HEK293 (cell line): ENCODE data around the gene CYP27C1.
A peak's percentile ranks its signal among the peaks of the same experiment; 100 is the strongest.

ENCODE experiments used
- MEIS1 ChIP-seq: sonication (generic); formaldehyde crosslinking; IDR thresholded peaks from 2 replicates; pipeline ENCODE4 v1.8.1; 2022; ENCODE audit warnings: missing genetic modification reagents, mild to moderate bottlenecking, borderline replicate concordance
- TRIM28 ChIP-seq: IDR thresholded peaks from 2 replicates; pipeline ENCODE4 v1.6.1; 2011; ENCODE audit warnings: low read length, control low read depth, borderline replicate concordance
- YY1 ChIP-seq: fragments of 450-650 bp; formaldehyde crosslinking; IDR thresholded peaks from 2 replicates; pipeline ENCODE4 v1.5.1; 2018; ENCODE audit warnings: missing biosample characterization, missing genetic modification characterization
- ZNF169 ChIP-seq: fragments of 450-650 bp; formaldehyde crosslinking; IDR thresholded peaks from 2 replicates; pipeline ENCODE4 v1.5.1; 2016; ENCODE audit warnings: missing biosample characterization, missing genetic modification characterization
- ZNF221 ChIP-seq: fragments of 450-650 bp; formaldehyde crosslinking; IDR thresholded peaks from 2 replicates; pipeline ENCODE4 v1.5.1; 2017; ENCODE audit warnings: missing biosample characterization, missing genetic modification characterization, borderline replicate concordance
- ZNF274 ChIP-seq, 2 experiments: fragments of 200-500 bp in 1 of 2; fragments of 450-650 bp in 1 of 2; sonication (Bioruptor generic) in 1 of 2; formaldehyde crosslinking in 1 of 2; IDR thresholded peaks; 2 replicates each; pipeline versions ENCODE4 v1.5.1 to v1.6.1; 2014 to 2016; ENCODE audit warnings: borderline replicate concordance in 1 of 2, inconsistent platforms in 1 of 2, low read length in 1 of 2, missing biosample characterization in 1 of 2, missing genetic modification characterization in 1 of 2
- ZNF302 ChIP-seq: fragments of 450-650 bp; formaldehyde crosslinking; IDR thresholded peaks from 2 replicates; pipeline ENCODE4 v1.5.1; 2016; ENCODE audit warnings: missing biosample characterization, missing genetic modification characterization, low read depth
- ZNF404 ChIP-seq: fragments of 450-650 bp; formaldehyde crosslinking; IDR thresholded peaks from 2 replicates; pipeline ENCODE4 v1.5.1; 2017; ENCODE audit warnings: missing biosample characterization, missing genetic modification characterization
- ZNF416 ChIP-seq: fragments of 450-650 bp; formaldehyde crosslinking; IDR thresholded peaks from 2 replicates; pipeline ENCODE4 v1.5.1; 2016; ENCODE audit warnings: missing biosample characterization, missing genetic modification characterization
- ZNF600 ChIP-seq: fragments of 450-650 bp; formaldehyde crosslinking; IDR thresholded peaks from 2 replicates; pipeline ENCODE4 v1.5.1; 2016; ENCODE audit warnings: missing biosample characterization, missing genetic modification characterization
- ZNF621 ChIP-seq: fragments of 450-650 bp; formaldehyde crosslinking; IDR thresholded peaks from 2 replicates; pipeline ENCODE4 v1.5.1; 2017; ENCODE audit warnings: missing biosample characterization, missing genetic modification characterization
- ZNF658 ChIP-seq: fragments of 450-650 bp; formaldehyde crosslinking; IDR thresholded peaks from 2 replicates; pipeline ENCODE4; 2016; ENCODE audit warnings: missing biosample characterization, missing genetic modification characterization
- TF ChIP-seq, protein P1 (sequence below): fragments of 450-650 bp; formaldehyde crosslinking; IDR thresholded peaks from 2 replicates; pipeline ENCODE4 v1.5.1; 2016; ENCODE audit warnings: missing biosample characterization, missing genetic modification characterization, low read depth
- TF ChIP-seq, protein P2 (sequence below): fragments of 450-650 bp; formaldehyde crosslinking; IDR thresholded peaks from 2 replicates; pipeline ENCODE4 v1.5.1; 2016; ENCODE audit warnings: missing biosample characterization, missing genetic modification characterization
- TF ChIP-seq, protein P3 (sequence below): fragments of 450-650 bp; formaldehyde crosslinking; IDR thresholded peaks from 2 replicates; pipeline ENCODE4 v1.5.1; 2017; ENCODE audit warnings: missing biosample characterization, missing genetic modification characterization
- TF ChIP-seq, protein P4 (sequence below): fragments of 450-650 bp; formaldehyde crosslinking; IDR thresholded peaks from 2 replicates; pipeline ENCODE4 v1.5.1; 2016; ENCODE audit warnings: missing biosample characterization, missing genetic modification characterization, borderline replicate concordance
- TF ChIP-seq, protein P5 (sequence below): fragments of 450-650 bp; formaldehyde crosslinking; IDR thresholded peaks from 2 replicates; pipeline ENCODE4; 2016; ENCODE audit warnings: missing biosample characterization, missing genetic modification characterization

The CYP27C1 gene

DNA sequence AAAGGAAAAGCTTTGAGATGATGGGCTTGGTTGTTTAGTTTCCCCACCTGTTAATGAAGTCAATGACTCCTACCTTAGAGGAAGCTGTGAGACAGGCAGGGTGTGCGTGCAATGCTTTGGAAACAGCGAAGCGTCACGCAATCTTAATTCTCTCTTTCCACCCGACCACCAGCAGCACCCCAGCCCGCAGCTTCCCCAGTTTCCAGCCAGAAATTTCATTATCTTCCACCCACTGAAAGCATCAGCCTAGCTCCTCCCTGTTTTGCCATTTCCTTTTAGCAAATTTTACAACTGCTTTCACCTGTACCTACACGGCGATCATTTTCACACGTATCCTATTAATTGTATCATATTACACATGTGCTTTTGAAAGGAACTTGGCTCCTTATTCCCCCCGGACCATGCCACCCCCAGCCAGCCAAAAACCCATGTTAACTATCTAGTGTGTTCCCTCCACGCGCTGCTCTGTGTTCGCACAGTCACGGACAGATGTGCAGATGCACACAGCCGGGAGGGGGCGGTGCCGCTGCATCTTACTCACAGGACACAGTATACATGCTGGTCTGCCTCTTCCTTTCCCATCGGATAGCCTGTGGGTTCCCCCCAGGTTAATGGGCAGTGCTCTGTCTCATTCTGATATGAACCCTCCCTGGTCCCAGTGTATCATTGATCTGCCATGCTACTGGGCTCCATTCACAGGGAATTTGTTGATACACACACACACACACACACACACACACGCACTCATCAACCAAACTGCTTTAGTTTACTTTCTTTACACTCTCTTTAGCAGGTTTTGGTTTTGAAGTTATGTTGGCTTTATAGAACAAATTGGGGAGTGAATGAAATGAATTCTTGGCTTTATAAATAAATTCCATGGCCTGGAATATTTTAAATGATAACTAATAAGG lies 22.4 kb downstream of the CYP27C1 start (continued):
- no peak for TF ChIP-seq TRIM28
- TF ChIP-seq ZNF404 (tag by site-specific recombination), result no peak
- TF ChIP-seq, protein P1, sequence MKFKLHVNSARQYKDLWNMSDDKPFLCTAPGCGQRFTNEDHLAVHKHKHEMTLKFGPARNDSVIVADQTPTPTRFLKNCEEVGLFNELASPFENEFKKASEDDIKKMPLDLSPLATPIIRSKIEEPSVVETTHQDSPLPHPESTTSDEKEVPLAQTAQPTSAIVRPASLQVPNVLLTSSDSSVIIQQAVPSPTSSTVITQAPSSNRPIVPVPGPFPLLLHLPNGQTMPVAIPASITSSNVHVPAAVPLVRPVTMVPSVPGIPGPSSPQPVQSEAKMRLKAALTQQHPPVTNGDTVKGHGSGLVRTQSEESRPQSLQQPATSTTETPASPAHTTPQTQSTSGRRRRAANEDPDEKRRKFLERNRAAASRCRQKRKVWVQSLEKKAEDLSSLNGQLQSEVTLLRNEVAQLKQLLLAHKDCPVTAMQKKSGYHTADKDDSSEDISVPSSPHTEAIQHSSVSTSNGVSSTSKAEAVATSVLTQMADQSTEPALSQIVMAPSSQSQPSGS (tag by site-specific recombination), result no peak
- TF ChIP-seq ZNF621 (tag by site-specific recombination), result no peak
- 0 out of 2 replicates have a peak, but pooled peaks have one; percentile 36 for TF ChIP-seq ZNF600 (tag by site-specific recombination)
- TF ChIP-seq, protein P2, sequence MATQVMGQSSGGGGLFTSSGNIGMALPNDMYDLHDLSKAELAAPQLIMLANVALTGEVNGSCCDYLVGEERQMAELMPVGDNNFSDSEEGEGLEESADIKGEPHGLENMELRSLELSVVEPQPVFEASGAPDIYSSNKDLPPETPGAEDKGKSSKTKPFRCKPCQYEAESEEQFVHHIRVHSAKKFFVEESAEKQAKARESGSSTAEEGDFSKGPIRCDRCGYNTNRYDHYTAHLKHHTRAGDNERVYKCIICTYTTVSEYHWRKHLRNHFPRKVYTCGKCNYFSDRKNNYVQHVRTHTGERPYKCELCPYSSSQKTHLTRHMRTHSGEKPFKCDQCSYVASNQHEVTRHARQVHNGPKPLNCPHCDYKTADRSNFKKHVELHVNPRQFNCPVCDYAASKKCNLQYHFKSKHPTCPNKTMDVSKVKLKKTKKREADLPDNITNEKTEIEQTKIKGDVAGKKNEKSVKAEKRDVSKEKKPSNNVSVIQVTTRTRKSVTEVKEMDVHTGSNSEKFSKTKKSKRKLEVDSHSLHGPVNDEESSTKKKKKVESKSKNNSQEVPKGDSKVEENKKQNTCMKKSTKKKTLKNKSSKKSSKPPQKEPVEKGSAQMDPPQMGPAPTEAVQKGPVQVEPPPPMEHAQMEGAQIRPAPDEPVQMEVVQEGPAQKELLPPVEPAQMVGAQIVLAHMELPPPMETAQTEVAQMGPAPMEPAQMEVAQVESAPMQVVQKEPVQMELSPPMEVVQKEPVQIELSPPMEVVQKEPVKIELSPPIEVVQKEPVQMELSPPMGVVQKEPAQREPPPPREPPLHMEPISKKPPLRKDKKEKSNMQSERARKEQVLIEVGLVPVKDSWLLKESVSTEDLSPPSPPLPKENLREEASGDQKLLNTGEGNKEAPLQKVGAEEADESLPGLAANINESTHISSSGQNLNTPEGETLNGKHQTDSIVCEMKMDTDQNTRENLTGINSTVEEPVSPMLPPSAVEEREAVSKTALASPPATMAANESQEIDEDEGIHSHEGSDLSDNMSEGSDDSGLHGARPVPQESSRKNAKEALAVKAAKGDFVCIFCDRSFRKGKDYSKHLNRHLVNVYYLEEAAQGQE (tag by site-specific recombination), result no peak
- TF ChIP-seq ZNF169 (tag by site-specific recombination), result no peak
- TF ChIP-seq, protein P3, sequence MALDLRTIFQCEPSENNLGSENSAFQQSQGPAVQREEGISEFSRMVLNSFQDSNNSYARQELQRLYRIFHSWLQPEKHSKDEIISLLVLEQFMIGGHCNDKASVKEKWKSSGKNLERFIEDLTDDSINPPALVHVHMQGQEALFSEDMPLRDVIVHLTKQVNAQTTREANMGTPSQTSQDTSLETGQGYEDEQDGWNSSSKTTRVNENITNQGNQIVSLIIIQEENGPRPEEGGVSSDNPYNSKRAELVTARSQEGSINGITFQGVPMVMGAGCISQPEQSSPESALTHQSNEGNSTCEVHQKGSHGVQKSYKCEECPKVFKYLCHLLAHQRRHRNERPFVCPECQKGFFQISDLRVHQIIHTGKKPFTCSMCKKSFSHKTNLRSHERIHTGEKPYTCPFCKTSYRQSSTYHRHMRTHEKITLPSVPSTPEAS (tag by site-specific recombination), result peak; percentile 73
- TF ChIP-seq, protein P4, sequence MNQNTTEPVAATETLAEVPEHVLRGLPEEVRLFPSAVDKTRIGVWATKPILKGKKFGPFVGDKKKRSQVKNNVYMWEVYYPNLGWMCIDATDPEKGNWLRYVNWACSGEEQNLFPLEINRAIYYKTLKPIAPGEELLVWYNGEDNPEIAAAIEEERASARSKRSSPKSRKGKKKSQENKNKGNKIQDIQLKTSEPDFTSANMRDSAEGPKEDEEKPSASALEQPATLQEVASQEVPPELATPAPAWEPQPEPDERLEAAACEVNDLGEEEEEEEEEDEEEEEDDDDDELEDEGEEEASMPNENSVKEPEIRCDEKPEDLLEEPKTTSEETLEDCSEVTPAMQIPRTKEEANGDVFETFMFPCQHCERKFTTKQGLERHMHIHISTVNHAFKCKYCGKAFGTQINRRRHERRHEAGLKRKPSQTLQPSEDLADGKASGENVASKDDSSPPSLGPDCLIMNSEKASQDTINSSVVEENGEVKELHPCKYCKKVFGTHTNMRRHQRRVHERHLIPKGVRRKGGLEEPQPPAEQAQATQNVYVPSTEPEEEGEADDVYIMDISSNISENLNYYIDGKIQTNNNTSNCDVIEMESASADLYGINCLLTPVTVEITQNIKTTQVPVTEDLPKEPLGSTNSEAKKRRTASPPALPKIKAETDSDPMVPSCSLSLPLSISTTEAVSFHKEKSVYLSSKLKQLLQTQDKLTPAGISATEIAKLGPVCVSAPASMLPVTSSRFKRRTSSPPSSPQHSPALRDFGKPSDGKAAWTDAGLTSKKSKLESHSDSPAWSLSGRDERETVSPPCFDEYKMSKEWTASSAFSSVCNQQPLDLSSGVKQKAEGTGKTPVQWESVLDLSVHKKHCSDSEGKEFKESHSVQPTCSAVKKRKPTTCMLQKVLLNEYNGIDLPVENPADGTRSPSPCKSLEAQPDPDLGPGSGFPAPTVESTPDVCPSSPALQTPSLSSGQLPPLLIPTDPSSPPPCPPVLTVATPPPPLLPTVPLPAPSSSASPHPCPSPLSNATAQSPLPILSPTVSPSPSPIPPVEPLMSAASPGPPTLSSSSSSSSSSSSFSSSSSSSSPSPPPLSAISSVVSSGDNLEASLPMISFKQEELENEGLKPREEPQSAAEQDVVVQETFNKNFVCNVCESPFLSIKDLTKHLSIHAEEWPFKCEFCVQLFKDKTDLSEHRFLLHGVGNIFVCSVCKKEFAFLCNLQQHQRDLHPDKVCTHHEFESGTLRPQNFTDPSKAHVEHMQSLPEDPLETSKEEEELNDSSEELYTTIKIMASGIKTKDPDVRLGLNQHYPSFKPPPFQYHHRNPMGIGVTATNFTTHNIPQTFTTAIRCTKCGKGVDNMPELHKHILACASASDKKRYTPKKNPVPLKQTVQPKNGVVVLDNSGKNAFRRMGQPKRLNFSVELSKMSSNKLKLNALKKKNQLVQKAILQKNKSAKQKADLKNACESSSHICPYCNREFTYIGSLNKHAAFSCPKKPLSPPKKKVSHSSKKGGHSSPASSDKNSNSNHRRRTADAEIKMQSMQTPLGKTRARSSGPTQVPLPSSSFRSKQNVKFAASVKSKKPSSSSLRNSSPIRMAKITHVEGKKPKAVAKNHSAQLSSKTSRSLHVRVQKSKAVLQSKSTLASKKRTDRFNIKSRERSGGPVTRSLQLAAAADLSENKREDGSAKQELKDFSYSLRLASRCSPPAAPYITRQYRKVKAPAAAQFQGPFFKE, result no peak
- TF ChIP-seq YY1 (tag by site-specific recombination), result no peak
- no peak for TF ChIP-seq ZNF416
- no peak for TF ChIP-seq MEIS1 (CRISPR knock-in tag)
- no peak for TF ChIP-seq ZNF658
- TF ChIP-seq ZNF302, result no peak
- no peak for TF ChIP-seq ZNF221 (tag by site-specific recombination)
- no peak for TF ChIP-seq ZNF274 (IDR thresholded peaks at IDR 0.05; ENCODE audit: low read length)
- no peak for TF ChIP-seq ZNF274 (tag by site-specific recombination; IDR thresholded peaks at IDR 0.05; ENCODE audit: borderline replicate concordance)
- TF ChIP-seq, protein P5, sequence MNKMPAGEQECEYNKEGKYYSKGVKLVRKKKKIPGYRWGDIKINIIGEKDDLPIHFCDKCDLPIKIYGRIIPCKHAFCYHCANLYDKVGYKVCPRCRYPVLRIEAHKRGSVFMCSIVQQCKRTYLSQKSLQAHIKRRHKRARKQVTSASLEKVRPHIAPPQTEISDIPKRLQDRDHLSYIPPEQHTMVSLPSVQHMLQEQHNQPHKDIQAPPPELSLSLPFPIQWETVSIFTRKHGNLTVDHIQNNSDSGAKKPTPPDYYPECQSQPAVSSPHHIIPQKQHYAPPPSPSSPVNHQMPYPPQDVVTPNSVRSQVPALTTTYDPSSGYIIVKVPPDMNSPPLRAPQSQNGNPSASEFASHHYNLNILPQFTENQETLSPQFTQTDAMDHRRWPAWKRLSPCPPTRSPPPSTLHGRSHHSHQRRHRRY, result no peak
